H9 (cell line): ENCODE measurements around the gene ANKRD11. TPM values are rescaled to one million over a fixed set of nuclear protein-coding genes. Genes with fewer than 3 reads are reported as not detected.

ENCODE experiments used
- DNase-seq: peaks from one replicate; pipeline ENCODE4 v3.0.0-alpha.2; 2017
- H2AFZ ChIP-seq: one replicate; pipeline ENCODE4 v1.6.1; 2013; ENCODE audit warnings: mild to moderate bottlenecking, low read length, control low read depth, moderate library complexity
- H2AK5ac ChIP-seq: 2 replicates; pipeline ENCODE4 v1.6.1; 2013; ENCODE audit warnings: low read length, control low read depth, mixed read lengths; ENCODE audit not compliant: insufficient read length
- H2BK120ac ChIP-seq: one replicate; pipeline ENCODE4 v1.6.1; 2013; ENCODE audit warnings: low read depth, mild to moderate bottlenecking, low read length, control low read depth, inconsistent platforms; ENCODE audit not compliant: poor library complexity, severe bottlenecking
- H2BK12ac ChIP-seq: 2 replicates; pipeline ENCODE4 v1.6.1; 2013; ENCODE audit warnings: low read length, control low read depth, mixed read lengths, low read depth; ENCODE audit not compliant: insufficient read length
- H2BK15ac ChIP-seq: 2 replicates; pipeline ENCODE4 v1.6.1; 2013; ENCODE audit warnings: low read depth, low read length, control low read depth
- H2BK20ac ChIP-seq: one replicate; pipeline ENCODE4 v1.6.1; 2013; ENCODE audit warnings: low read depth, mild to moderate bottlenecking, low read length, control low read depth, inconsistent platforms; ENCODE audit not compliant: poor library complexity, severe bottlenecking
- H2BK5ac ChIP-seq: 2 replicates; pipeline ENCODE4 v1.6.1; 2013; ENCODE audit warnings: low read length, control low read depth, mixed read lengths; ENCODE audit not compliant: insufficient read length
- H3K14ac ChIP-seq: 2 replicates; pipeline ENCODE4 v1.6.1; 2013; ENCODE audit warnings: low read length, control low read depth; ENCODE audit not compliant: insufficient read depth
- H3K18ac ChIP-seq: 2 replicates; pipeline ENCODE4 v1.6.1; 2013; ENCODE audit warnings: low read depth, mild to moderate bottlenecking, mixed read lengths, low read length, control low read depth; ENCODE audit not compliant: insufficient read length
- H3K23ac ChIP-seq: 2 replicates; pipeline ENCODE4 v1.6.1; 2013; ENCODE audit warnings: low read length, control low read depth, mixed read lengths, low read depth; ENCODE audit not compliant: insufficient read length
- H3K23me2 ChIP-seq: 2 replicates; pipeline ENCODE4 v1.6.1; 2013; ENCODE audit warnings: low read depth, mild to moderate bottlenecking, mixed read lengths, low read length, control low read depth; ENCODE audit not compliant: insufficient read length, poor library complexity, severe bottlenecking
- H3K27ac ChIP-seq: 2 replicates; pipeline ENCODE4 v1.5.1; 2013; ENCODE audit warnings: low read length, control low read depth, mixed read lengths, low read depth; ENCODE audit not compliant: insufficient read length
- H3K27me3 ChIP-seq: 2 replicates; pipeline ENCODE4 v1.6.1; 2013; ENCODE audit warnings: low read length, control low read depth, inconsistent platforms; ENCODE audit not compliant: insufficient read depth
- H3K4ac ChIP-seq: 2 replicates; pipeline ENCODE4 v1.6.1; 2013; ENCODE audit warnings: low read depth, mild to moderate bottlenecking, control low read depth, inconsistent platforms, low read length, moderate library complexity
- H3K4me1 ChIP-seq: 2 replicates; pipeline ENCODE4 v1.6.1; 2013; ENCODE audit warnings: low read length, control low read depth, inconsistent platforms; ENCODE audit not compliant: insufficient read depth
- H3K4me2 ChIP-seq: 2 replicates; pipeline ENCODE4 v1.6.1; 2013; ENCODE audit warnings: low read length, control low read depth, mixed read lengths; ENCODE audit not compliant: insufficient read length, insufficient read depth
- H3K56ac ChIP-seq: 2 replicates; pipeline ENCODE4 v1.6.1; 2013; ENCODE audit warnings: low read depth, mild to moderate bottlenecking, mixed read lengths, low read length, control low read depth; ENCODE audit not compliant: insufficient read length
- H3K79me1 ChIP-seq: 2 replicates; pipeline ENCODE4 v1.6.1; 2013; ENCODE audit warnings: low read depth, mild to moderate bottlenecking, moderate library complexity, low read length, control low read depth, inconsistent platforms; ENCODE audit not compliant: insufficient read depth, poor library complexity, severe bottlenecking
- H3K79me2 ChIP-seq: 2 replicates; pipeline ENCODE4 v1.6.1; 2013; ENCODE audit warnings: low read length, control low read depth, inconsistent platforms; ENCODE audit not compliant: insufficient read depth
- H3K9ac ChIP-seq: 2 replicates; pipeline ENCODE4 v1.6.1; 2013; ENCODE audit warnings: low read length, control low read depth, mixed read lengths; ENCODE audit not compliant: insufficient read length; ENCODE audit errors: extremely low read depth
- H3K9me3 ChIP-seq: one replicate; pipeline ENCODE4 v1.6.1; 2013; ENCODE audit warnings: low read depth, low read length, inconsistent platforms; ENCODE audit not compliant: control insufficient read depth
- H3T11ph ChIP-seq: one replicate; pipeline ENCODE4 v1.6.1; 2013; ENCODE audit warnings: mild to moderate bottlenecking, low read length, control low read depth, inconsistent platforms
- H4K20me1 ChIP-seq: one replicate; pipeline ENCODE4 v1.6.1; 2013; ENCODE audit not compliant: control insufficient read depth, insufficient read length, insufficient read depth
- H4K5ac ChIP-seq: 2 replicates; pipeline ENCODE4 v1.6.1; 2013; ENCODE audit warnings: low read depth, mild to moderate bottlenecking, mixed read lengths, low read length, control low read depth; ENCODE audit not compliant: insufficient read length
- H4K8ac ChIP-seq: replicated peaks from 2 replicates; pipeline ENCODE4 v1.6.1; 2013; ENCODE audit warnings: low read length, control low read depth, mixed read lengths, low read depth; ENCODE audit not compliant: insufficient read length
- H4K91ac ChIP-seq: 2 replicates; pipeline ENCODE4 v1.6.1; 2013; ENCODE audit warnings: low read depth, mild to moderate bottlenecking, moderate library complexity, mixed read lengths, low read length, control low read depth; ENCODE audit not compliant: insufficient read length
- H3K27ac Mint-ChIP-seq, 3 experiments: 2 replicates in 2 of 3; 3 replicates in 1 of 3; pipeline ENCODE4 v1.8.0; 2020 to 2021; ENCODE audit warnings: mixed read lengths in 3 of 3, mild to moderate bottlenecking in 1 of 3, moderate library complexity in 1 of 3
- H3K27me3 Mint-ChIP-seq: 2 replicates; pipeline ENCODE4 v1.8.0; 2021; ENCODE audit warnings: low read depth, mild to moderate bottlenecking, moderate library complexity, mixed read lengths
- H3K36me3 Mint-ChIP-seq, 3 experiments: 2 replicates in 2 of 3; 3 replicates in 1 of 3; pipeline ENCODE4 v1.8.0; 2020 to 2021; ENCODE audit warnings: low read depth in 3 of 3, mixed read lengths in 3 of 3; ENCODE audit not compliant: insufficient read depth in 1 of 3
- H3K4me1 Mint-ChIP-seq, 2 experiments: 2 replicates each; pipeline ENCODE4 v1.8.0; 2020; ENCODE audit warnings: mixed read lengths in 2 of 2
- H3K4me3 Mint-ChIP-seq, 2 experiments: 2 replicates in 1 of 2; 3 replicates in 1 of 2; pipeline ENCODE4 v1.8.0; 2020 to 2021; ENCODE audit warnings: mild to moderate bottlenecking in 2 of 2, mixed read lengths in 2 of 2, moderate library complexity in 1 of 2
- H3K9me3 Mint-ChIP-seq, 2 experiments: 2 replicates in 1 of 2; 3 replicates in 1 of 2; pipeline ENCODE4 v1.8.0; 2020; ENCODE audit warnings: mild to moderate bottlenecking in 2 of 2, mixed read lengths in 2 of 2, moderate library complexity in 1 of 2
- WGBS: extraction: QIAGEN DNeasy Blood & Tissue Kit; methylation state at CpG from one replicate; pipeline ENCODE4 v1.1.7; 2013; ENCODE audit warnings: missing lambda C conversion rate, low lambda C conversion rate, mixed read lengths; ENCODE audit not compliant: insufficient read length; ENCODE audit errors: extremely low coverage; 5-methylcytosine and 5-hydroxymethylcytosine counted together
- total RNA-seq: library from RNA; stranded (reverse); gene quantifications from 2 replicates; pipeline ENCODE4 v1.2.1, GENCODE V29; 2021
- TF ChIP-seq, protein P1 (sequence below): fragments of 200-600 bp; sonication (generic); conservative IDR thresholded peaks from 3 replicates; pipeline ENCODE4 v1.8.0; 2021; ENCODE audit warnings: antibody characterized with exemption, mild to moderate bottlenecking

ANKRD11 gene
- total RNA-seq, 1 experiment from 2014 or later = 181 TPM

DNA sequence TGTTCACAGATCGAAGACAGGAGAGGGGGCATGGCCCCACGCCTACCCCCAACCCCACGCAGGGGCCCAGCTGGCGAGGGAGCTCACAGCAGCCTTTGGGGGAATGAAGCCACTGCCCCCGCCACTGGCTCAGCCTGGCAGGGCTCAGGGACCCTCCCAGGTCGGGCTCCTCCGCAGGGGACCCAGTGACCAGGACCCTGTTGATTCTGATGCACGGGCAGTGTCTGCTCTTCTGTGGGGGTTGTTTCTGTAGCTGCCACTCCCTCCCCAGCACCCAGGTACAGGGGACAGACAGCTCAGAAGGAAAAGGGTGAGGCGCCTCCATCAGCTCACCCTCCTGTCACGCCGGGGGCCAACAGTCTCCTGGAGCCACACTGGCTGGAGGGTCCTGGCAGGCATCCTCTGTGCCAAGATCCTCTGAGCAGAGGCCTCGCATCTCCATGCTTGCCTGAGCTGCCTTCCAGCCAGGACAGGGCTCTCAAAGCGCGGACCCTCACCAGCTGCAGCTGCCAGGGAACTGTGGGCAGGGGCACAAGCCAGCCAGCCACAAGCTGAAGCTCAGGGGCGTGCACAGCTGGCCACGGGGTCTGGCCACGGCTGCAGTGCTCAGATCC, 223.7 kb downstream of the ANKRD11 start:
- Mint-ChIP-seq H3K4me1 (no peaks in the 10 kb centered on the region), H3K4me3 (no peak overlapping the region), H3K27ac (peak overlapping the region in 2 of 3 experiments; percentile 15 to 79; a peak in 1 of 7 replicates), H3K27me3 (no peaks in the 10 kb centered on the region; the same call in 1 of the 2 replicates), H3K9me3 (peaks cover 7 to 8% of the 10 kb centered on the region in 2 experiments; a peak in 3 of 5 replicates), H3K36me3 (peaks cover 12 to 46% (median 37%) of the 10 kb centered on the region in 3 experiments; a peak in 6 of 7 replicates)
- Histone ChIP-seq H3K4me1 (no peaks in the 10 kb centered on the region), H3K4ac (no peak overlapping the region), H3K14ac (no peak overlapping the region), H3K56ac (no peak overlapping the region), H3K79me2 (no peaks in the 10 kb centered on the region), H4K91ac (no peak overlapping the region), H4K20me1 (no peaks in the 10 kb centered on the region), H2BK15ac (no peak overlapping the region), H2AK5ac (no peak overlapping the region), H3K9ac (no peak overlapping the region), H3K9me3 (no peaks in the 10 kb centered on the region), H2AFZ (no peak overlapping the region), H3K27me3 (no peaks in the 10 kb centered on the region), H4K8ac (no peak overlapping the region), H3K4me2 (no peak overlapping the region), H3K18ac (no peak overlapping the region), H3K23me2 (no peaks in the 10 kb centered on the region), H3K79me1 (no peaks in the 10 kb centered on the region), H2BK5ac (no peak overlapping the region), H3K23ac (no peak overlapping the region), H2BK120ac (no peak overlapping the region), H3T11ph (no peak overlapping the region), H3K27ac (no peak overlapping the region), H2BK20ac (no peak overlapping the region), H2BK12ac (no peak overlapping the region), H4K5ac (no peak overlapping the region)
- WGBS = no CpG with 5 or more reads among the region's 17 CpGs
- DNase-seq = no peak
- TF ChIP-seq, protein P1, sequence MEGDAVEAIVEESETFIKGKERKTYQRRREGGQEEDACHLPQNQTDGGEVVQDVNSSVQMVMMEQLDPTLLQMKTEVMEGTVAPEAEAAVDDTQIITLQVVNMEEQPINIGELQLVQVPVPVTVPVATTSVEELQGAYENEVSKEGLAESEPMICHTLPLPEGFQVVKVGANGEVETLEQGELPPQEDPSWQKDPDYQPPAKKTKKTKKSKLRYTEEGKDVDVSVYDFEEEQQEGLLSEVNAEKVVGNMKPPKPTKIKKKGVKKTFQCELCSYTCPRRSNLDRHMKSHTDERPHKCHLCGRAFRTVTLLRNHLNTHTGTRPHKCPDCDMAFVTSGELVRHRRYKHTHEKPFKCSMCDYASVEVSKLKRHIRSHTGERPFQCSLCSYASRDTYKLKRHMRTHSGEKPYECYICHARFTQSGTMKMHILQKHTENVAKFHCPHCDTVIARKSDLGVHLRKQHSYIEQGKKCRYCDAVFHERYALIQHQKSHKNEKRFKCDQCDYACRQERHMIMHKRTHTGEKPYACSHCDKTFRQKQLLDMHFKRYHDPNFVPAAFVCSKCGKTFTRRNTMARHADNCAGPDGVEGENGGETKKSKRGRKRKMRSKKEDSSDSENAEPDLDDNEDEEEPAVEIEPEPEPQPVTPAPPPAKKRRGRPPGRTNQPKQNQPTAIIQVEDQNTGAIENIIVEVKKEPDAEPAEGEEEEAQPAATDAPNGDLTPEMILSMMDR = no peak
